Gastrocnemius medialis (tissue), 4 donors: Measurements from ENCODE around the gene ITPR1. TPM values are rescaled to one million over a fixed set of nuclear protein-coding genes. Genes with fewer than 3 reads are reported as not detected.

Experiments
- ATAC-seq, 2 donors: fragments of 150-250 bp; one replicate each; pipeline ENCODE4 v1.9.1; 2016
- DNase-seq, 2 donors: peaks; one replicate each; pipeline ENCODE4 v3.0.0-alpha.2; 2019
- H3K27ac ChIP-seq, 4 donors: fragments of 200-600 bp; sonication (generic); 1 replicate in 1 of 4; 2 replicates in 3 of 4; pipeline ENCODE4 v1.5.1; 2016 to 2018; ENCODE audit warnings: mild to moderate bottlenecking in 2 of 4, moderate library complexity in 1 of 4
- H3K27me3 ChIP-seq, 3 donors: fragments of 200-600 bp; sonication (generic) in 2 of 3; 1 replicate in 1 of 3; 2 replicates in 2 of 3; pipeline versions ENCODE4 v1.5.1 to v1.6.0; 2016 to 2019; ENCODE audit warnings: mild to moderate bottlenecking in 1 of 3, moderate library complexity in 1 of 3
- H3K36me3 ChIP-seq, 2 donors: fragments of 200-600 bp; sonication (generic) in 1 of 2; one replicate each; pipeline ENCODE4 v1.5.1; 2017 to 2018
- H3K4me1 ChIP-seq, 2 donors: fragments of 200-600 bp; sonication (generic) in 1 of 2; one replicate each; pipeline ENCODE4 v1.5.1; 2016 to 2017; ENCODE audit warnings: mild to moderate bottlenecking in 2 of 2
- H3K4me3 ChIP-seq, 4 donors: fragments of 200-600 bp; sonication (generic) in 3 of 4; 1 replicate in 1 of 4; 2 replicates in 3 of 4; pipeline ENCODE4 v1.5.1; 2016 to 2019; ENCODE audit warnings: mild to moderate bottlenecking in 2 of 4
- H3K9me3 ChIP-seq, 3 donors: fragments of 200-600 bp; sonication (generic) in 2 of 3; 1 replicate in 1 of 3; 2 replicates in 2 of 3; pipeline ENCODE4 v1.5.1; 2016 to 2019
- CTCF ChIP-seq, 5 experiments: fragments of 450-650 bp in 3 of 5; fragments of 200-600 bp in 2 of 5; sonication (generic) in 2 of 5; IDR thresholded peaks in 4 of 5; conservative IDR thresholded peaks in 1 of 5; 1 replicate in 4 of 5; 2 replicates in 1 of 5; pipeline ENCODE4 v1.5.1; 2016 to 2019; ENCODE audit warnings: antibody characterized with exemption in 5 of 5, mild to moderate bottlenecking in 3 of 5, moderate library complexity in 3 of 5
- POLR2A ChIP-seq, 2 donors: fragments of 450-650 bp; IDR thresholded peaks; one replicate each; pipeline ENCODE4 v1.6.1; 2017; ENCODE audit warnings: antibody characterized with exemption in 2 of 2, mild to moderate bottlenecking in 2 of 2, moderate library complexity in 2 of 2
- in situ Hi-C, 4 donors: fragments of 200-750 bp; cut with MboI; loops; one replicate each; pipeline versions ENCODE4 v1.15.0 to v1.8.0; 2017; ENCODE audit warnings: low sequenced_read_pairs in 4 of 4
- intact Hi-C: fragments of 100-400 bp; cut with DNase I; formaldehyde crosslinking; loops from one replicate; pipeline ENCODE4 v1.15.1; 2023; ENCODE audit warnings: low total_unique reads
- total RNA-seq, 4 donors: library from RNA; depleted of rRNA; stranded (reverse); fragments of >200 nt; gene quantifications; one replicate each; pipeline versions ENCODE4 v1.1.0 to v1.2.3, GENCODE V29; 2016

The ITPR1 gene
- total RNA-seq, 4 donors from 2014 or later, result 5.5 to 21.7 (median 11.3) TPM

GRCh38 chr3:4710191-4710590 is 217.0 kb downstream of the ITPR1 start:
- in situ Hi-C loops, result loop anchor here (10.0 to 25.0 kb wide), 4 partner anchors 265 to 502 kb away; partner anchors contain the start of gene BHLHE40 (in 1 of the 4)

DNA sequence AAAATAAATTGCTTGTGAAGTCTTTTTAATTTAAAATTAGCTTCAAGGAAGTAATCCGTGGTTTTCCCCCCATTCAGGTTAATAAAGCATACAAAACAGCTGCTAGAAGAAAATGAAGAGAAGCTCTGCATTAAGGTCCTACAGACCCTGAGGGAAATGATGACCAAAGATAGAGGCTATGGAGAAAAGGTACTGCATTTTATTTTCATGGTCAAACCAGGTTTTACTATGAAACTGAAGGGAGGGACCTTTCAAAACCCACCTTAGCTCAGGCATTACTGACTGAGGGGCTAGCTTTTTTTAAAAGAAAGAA is 218.5 kb downstream of the ITPR1 start:
- H3K36me3 ChIP-seq, result no peaks in the 10 kb centered on the region
- TF ChIP-seq CTCF (IDR thresholded peaks at IDR 0.05 in 4 of 5, conservative IDR thresholded peaks at IDR 0.05 in 1 of 5) (no peak), POLR2A (IDR thresholded peaks at IDR 0.05) (no peak)
- H3K27ac ChIP-seq, result no peak overlapping the region
- peaks cover 3 to 5% of the 10 kb centered on the region in 2 donors for H3K4me1 ChIP-seq
- no peaks in the 10 kb centered on the region for H3K27me3 ChIP-seq
- no peak for DNase-seq
- peak in 1 of 2 donors; percentile 11 for ATAC-seq
- H3K9me3 ChIP-seq, result no peaks in the 10 kb centered on the region
- no peak overlapping the region for H3K4me3 ChIP-seq
- intact Hi-C loops (loop anchor here (1.0 to 10.0 kb wide), 3 partner anchors 347 to 483 kb away; no protein-coding TSS in a partner anchor), in situ Hi-C loops (loop anchor here (10.0 to 25.0 kb wide), 4 partner anchors 263 to 501 kb away; partner anchors contain the start of gene BHLHE40 (in 1 of the 4))

More at GRCh38 chr3:4710191-4710590, 217.0 kb downstream of the ITPR1 start:
- TF ChIP-seq CTCF (IDR thresholded peaks at IDR 0.05 in 4 of 5, conservative IDR thresholded peaks at IDR 0.05 in 1 of 5), result no peak
- TF ChIP-seq POLR2A (IDR thresholded peaks at IDR 0.05), result no peak
- Histone ChIP-seq H3K27ac (no peak overlapping the region), H3K27me3 (no peaks in the 10 kb centered on the region), H3K4me3 (no peak overlapping the region), H3K36me3 (no peaks in the 10 kb centered on the region), H3K9me3 (no peaks in the 10 kb centered on the region), H3K4me1 (peaks cover 3 to 5% of the 10 kb centered on the region in 2 donors)
- ATAC-seq, result no peak
- DNase-seq, result no peak
- intact Hi-C loops, result loop anchor here (10.0 kb wide), 1 partner anchor 485 kb away; no protein-coding TSS in a partner anchor

GRCh38 chr3:4712109-4712508 is 219.0 kb downstream of the ITPR1 start:
- no peak for ATAC-seq
- H3K4me3 ChIP-seq, result no peak overlapping the region
- no peaks in the 10 kb centered on the region for H3K27me3 ChIP-seq
- no peak for TF ChIP-seq CTCF (IDR thresholded peaks at IDR 0.05 in 4 of 5, conservative IDR thresholded peaks at IDR 0.05 in 1 of 5)
- no peaks in the 10 kb centered on the region for H3K9me3 ChIP-seq
- in situ Hi-C loops, result loop anchor here (10.0 to 25.0 kb wide), 4 partner anchors 263 to 500 kb away; partner anchors contain the start of gene BHLHE40 (in 1 of the 4)
- H3K27ac ChIP-seq, result no peak overlapping the region
- no peak for DNase-seq
- intact Hi-C loops, result loop anchor here (10.0 kb wide), 1 partner anchor 483 kb away; no protein-coding TSS in a partner anchor
- peaks cover 6 to 8% of the 10 kb centered on the region in 2 donors for H3K4me1 ChIP-seq
- H3K36me3 ChIP-seq, result no peaks in the 10 kb centered on the region

- ATAC-seq, result no peak
- intact Hi-C loops, result loop anchor here (10.0 kb wide), 1 partner anchor 481 kb away; no protein-coding TSS in a partner anchor
- Histone ChIP-seq H3K9me3 (no peaks in the 10 kb centered on the region), H3K27me3 (no peaks in the 10 kb centered on the region), H3K4me1 (peaks cover 22 to 23% of the 10 kb centered on the region in 2 donors), H3K36me3 (no peaks in the 10 kb centered on the region), H3K4me3 (no peak overlapping the region), H3K27ac (no peak overlapping the region)
- TF ChIP-seq CTCF (IDR thresholded peaks at IDR 0.05 in 4 of 5, conservative IDR thresholded peaks at IDR 0.05 in 1 of 5) (no peak), POLR2A (IDR thresholded peaks at IDR 0.05) (no peak)
- in situ Hi-C loops, result loop anchor here (10.0 to 25.0 kb wide), 4 partner anchors 261 to 498 kb away; partner anchors contain the start of gene BHLHE40 (in 1 of the 4)
- no peak for DNase-seq
Observed at GRCh38 chr3:4714045-4714444, 220.9 kb downstream of the ITPR1 start.
